Panc1 (cell line): ENCODE results near the gene ENPP1.

Source experiments
- CTCF ChIP-seq: fragments of 450-650 bp; IDR thresholded peaks from 2 replicates; pipeline ENCODE4 v1.5.1; 2017; ENCODE audit warnings: mild to moderate bottlenecking
- POLR2AphosphoS5 ChIP-seq: IDR thresholded peaks from 2 replicates; pipeline ENCODE4 v1.6.1; 2012; ENCODE audit warnings: mild to moderate bottlenecking, low read depth, low read length, moderate library complexity
- REST ChIP-seq, 2 experiments: IDR thresholded peaks; 2 replicates each; pipeline ENCODE4 v1.6.1; 2011 to 2012; ENCODE audit warnings: low read depth in 2 of 2, control low read depth in 1 of 2, low read length in 1 of 2, mild to moderate bottlenecking in 1 of 2, moderate library complexity in 1 of 2; ENCODE audit not compliant: insufficient read depth in 1 of 2
- SIN3A ChIP-seq: IDR thresholded peaks from 2 replicates; pipeline ENCODE4 v1.6.1; 2012; ENCODE audit warnings: low read depth, mild to moderate bottlenecking, low read length, moderate library complexity, borderline replicate concordance; ENCODE audit not compliant: insufficient read depth
- TCF7L2 ChIP-seq: IDR thresholded peaks from 2 replicates; pipeline ENCODE4 v1.6.1; 2011; ENCODE audit warnings: mild to moderate bottlenecking, low read depth, low read length, inconsistent platforms

GRCh38 chr6:131762984-131763383, 44.8 kb upstream of the ENPP1 start:
- TF ChIP-seq CTCF, result no peak
- TF ChIP-seq TCF7L2, result no peak
- TF ChIP-seq POLR2AphosphoS5, result no peak
- no peak for TF ChIP-seq SIN3A
- no peak for TF ChIP-seq REST (IDR thresholded peaks at IDR 0.05; ENCODE audit: insufficient read depth in 1 of 2, low read depth in 2 of 2, low read length in 1 of 2)
